ENCODE measurements around the gene SLC5A3.

The SLC5A3 gene

DNA sequence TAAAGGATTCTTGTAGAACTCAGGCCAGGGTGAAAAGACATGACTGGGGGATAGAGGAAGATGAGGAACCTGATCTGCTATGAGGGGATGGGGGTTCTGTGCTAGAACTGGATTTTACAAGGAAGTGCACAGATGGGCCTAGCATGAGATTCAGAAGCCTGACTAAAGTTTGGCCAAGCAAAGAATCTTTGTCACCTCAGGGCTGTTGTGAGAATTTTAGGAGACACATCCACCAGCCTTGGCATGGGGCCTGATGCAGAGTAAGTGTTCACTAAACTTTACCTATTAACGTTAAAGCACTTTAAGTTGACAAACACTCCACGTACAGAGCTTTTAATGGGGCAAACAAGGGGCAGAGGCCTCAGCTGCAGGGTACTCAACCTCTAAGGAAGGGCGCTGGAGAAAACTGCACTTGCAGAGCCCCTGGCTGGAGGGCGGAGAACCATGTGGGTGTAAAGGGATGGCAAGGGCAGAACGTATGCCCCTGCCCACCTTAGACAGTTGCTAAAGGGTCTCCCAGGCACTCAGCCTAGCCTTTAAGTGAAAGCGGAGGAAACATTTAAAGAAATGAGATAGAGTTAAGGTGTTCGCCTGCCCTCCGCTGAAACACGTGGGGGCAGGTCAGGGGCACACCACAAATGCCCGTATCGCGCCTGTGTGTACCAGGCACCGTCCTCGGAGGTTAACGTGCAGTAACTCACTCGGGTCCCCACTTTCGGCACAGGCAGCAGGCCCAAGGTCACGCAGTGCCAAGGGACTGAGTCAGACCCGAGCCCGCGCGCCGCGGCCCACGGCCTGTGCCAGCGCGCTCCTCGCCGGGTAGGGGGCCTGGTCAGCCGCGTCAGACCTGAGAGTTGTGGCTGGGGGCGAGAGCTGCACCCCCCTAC, 990 bp upstream of the SLC5A3 start (continued):
- TF ChIP-seq, protein P1, sequence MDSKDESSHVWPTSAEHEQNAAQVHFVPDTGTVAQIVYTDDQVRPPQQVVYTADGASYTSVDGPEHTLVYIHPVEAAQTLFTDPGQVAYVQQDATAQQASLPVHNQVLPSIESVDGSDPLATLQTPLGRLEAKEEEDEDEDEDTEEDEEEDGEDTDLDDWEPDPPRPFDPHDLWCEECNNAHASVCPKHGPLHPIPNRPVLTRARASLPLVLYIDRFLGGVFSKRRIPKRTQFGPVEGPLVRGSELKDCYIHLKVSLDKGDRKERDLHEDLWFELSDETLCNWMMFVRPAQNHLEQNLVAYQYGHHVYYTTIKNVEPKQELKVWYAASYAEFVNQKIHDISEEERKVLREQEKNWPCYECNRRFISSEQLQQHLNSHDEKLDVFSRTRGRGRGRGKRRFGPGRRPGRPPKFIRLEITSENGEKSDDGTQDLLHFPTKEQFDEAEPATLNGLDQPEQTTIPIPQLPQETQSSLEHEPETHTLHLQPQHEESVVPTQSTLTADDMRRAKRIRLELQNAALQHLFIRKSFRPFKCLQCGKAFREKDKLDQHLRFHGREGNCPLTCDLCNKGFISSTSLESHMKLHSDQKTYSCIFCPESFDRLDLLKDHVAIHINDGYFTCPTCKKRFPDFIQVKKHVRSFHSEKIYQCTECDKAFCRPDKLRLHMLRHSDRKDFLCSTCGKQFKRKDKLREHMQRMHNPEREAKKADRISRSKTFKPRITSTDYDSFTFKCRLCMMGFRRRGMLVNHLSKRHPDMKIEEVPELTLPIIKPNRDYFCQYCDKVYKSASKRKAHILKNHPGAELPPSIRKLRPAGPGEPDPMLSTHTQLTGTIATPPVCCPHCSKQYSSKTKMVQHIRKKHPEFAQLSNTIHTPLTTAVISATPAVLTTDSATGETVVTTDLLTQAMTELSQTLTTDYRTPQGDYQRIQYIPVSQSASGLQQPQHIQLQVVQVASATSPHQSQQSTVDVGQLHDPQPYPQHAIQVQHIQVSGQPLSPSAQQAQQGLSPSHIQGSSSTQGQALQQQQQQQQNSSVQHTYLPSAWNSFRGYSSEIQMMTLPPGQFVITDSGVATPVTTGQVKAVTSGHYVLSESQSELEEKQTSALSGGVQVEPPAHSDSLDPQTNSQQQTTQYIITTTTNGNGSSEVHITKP (tag by site-specific recombination; IDR thresholded peaks at IDR 0.05): no peak
- no peak for TF ChIP-seq ZNF174 (tag by site-specific recombination; IDR thresholded peaks at IDR 0.05)

DNA sequence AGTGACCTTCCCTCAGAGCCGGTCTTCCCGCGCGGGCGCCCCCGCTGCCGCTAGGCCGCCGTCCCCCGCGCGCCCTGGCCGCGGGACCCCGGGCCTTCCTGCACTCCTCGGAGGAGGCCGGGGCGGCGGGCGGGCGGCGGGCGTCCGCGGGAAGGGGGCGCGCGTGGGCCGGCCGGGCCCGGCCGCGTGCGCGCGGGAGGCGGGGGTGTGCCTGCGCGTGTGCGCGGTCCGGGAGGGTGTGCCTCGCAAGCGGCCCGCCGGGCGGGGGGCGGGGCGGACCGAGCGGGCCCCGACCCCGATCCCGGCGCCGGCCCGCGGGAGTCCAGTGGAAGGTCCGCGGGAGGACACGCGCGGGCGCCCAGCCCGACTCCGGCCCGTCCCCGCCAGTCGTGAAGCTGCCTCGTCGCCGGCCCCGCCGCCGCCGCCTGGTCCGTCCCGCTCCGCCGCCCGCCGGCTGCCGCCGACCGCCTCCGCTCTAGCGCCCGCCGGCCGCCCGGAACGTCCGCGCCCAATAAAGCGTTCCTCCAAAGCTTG, 438 bp downstream of the SLC5A3 start:
- Histone ChIP-seq H3K9me3 (ENCODE audit: control insufficient read depth, insufficient read depth, low read depth, low read length) (no peaks in the 10 kb centered on the region), H3K4me3 (ENCODE audit: low read depth, low read length) (peak overlapping the region; percentile 89), H3K4me1 (ENCODE audit: control insufficient read depth, insufficient read depth, low read length) (peaks cover 2% of the 10 kb centered on the region; the same call in 1 of the 2 replicates), H3K36me3 (ENCODE audit: control insufficient read depth in 2 of 2, insufficient read depth in 1 of 2, low read length in 2 of 2) (no peaks in the 10 kb centered on the region), H3K27ac (ENCODE audit: extremely low read depth, low read depth, low read length) (peak overlapping the region; percentile 79)
- POLR2A ChIA-PET: interaction anchor here (0.7 to 2.0 kb wide), 8 partner anchors 12 to 149 kb away, joined by 3 to 5 read pairs (median 4); no protein-coding TSS in a partner anchor
- CTCF ChIA-PET: interaction anchor here (0.5 to 1.7 kb wide), 9 partner anchors 12 to 2000 kb away, joined by 3 to 11 read pairs (median 4); no protein-coding TSS in a partner anchor
- TF ChIP-seq RBAK (tag by site-specific recombination; IDR thresholded peaks at IDR 0.05) (no peak), ZNF184 (tag by site-specific recombination; IDR thresholded peaks at IDR 0.05) (0 out of 2 replicates have a peak, but pooled peaks have one; percentile 25), ZNF433 (tag by site-specific recombination; IDR thresholded peaks at IDR 0.05; ENCODE audit: low read depth) (no peak), HOXC10 (CRISPR knock-in tag; IDR thresholded peaks at IDR 0.05) (no peak)
- TF ChIP-seq, protein P2, sequence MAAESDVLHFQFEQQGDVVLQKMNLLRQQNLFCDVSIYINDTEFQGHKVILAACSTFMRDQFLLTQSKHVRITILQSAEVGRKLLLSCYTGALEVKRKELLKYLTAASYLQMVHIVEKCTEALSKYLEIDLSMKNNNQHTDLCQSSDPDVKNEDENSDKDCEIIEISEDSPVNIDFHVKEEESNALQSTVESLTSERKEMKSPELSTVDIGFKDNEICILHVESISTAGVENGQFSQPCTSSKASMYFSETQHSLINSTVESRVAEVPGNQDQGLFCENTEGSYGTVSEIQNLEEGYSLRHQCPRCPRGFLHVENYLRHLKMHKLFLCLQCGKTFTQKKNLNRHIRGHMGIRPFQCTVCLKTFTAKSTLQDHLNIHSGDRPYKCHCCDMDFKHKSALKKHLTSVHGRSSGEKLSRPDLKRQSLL (tag by site-specific recombination; IDR thresholded peaks at IDR 0.05): 0 out of 2 replicates have a peak, but pooled peaks have one; percentile 11
- TF ChIP-seq, protein P3, sequence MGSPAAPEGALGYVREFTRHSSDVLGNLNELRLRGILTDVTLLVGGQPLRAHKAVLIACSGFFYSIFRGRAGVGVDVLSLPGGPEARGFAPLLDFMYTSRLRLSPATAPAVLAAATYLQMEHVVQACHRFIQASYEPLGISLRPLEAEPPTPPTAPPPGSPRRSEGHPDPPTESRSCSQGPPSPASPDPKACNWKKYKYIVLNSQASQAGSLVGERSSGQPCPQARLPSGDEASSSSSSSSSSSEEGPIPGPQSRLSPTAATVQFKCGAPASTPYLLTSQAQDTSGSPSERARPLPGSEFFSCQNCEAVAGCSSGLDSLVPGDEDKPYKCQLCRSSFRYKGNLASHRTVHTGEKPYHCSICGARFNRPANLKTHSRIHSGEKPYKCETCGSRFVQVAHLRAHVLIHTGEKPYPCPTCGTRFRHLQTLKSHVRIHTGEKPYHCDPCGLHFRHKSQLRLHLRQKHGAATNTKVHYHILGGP (tag by site-specific recombination; IDR thresholded peaks at IDR 0.05): no peak

DNA sequence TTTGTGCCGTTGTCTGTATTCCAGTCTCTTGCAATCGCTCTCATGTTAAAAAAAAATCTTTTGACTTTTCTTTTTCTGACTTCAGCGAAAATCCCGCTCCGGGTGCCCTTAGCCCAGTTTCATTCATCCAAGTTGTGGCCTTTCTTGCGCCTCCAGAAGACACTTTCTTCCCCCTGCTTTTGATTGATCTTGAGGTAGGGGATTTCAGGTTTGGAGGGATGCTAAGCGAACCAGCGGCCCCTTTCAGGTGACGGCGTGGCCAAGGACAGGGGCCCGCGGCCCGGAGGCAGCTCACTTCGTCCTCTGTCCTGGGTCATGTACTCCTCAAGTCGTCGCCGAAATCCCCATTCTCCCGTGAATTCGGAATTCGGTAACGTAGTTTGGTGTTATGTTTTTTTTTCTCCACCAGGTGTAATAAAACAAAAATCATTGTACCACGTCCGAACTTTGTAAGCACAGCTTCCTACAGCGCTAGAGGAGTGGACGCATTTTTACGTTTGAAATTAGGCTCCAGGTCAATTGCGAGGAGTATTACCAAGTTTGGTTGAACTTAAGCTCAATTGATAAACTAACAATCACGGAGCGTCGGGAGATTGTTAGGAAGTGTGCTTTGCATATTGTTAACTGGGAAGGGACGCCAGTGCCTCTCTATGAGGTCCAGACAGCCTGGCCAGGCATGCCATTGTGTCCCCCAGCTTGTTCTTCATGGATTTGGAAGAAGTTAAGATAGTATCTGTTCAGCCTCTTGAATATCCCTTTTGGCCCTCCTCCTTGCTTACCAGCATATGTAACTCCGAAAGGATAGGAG, 1.1 kb downstream of the SLC5A3 start:
- POLR2A ChIA-PET: interaction anchor here (1.0 to 2.0 kb wide), 2 partner anchors 12 to 150 kb away, joined by 3 to 5 read pairs; no protein-coding TSS in a partner anchor
- Histone ChIP-seq H3K4me3 (ENCODE audit: low read depth, low read length) (peak overlapping the region; percentile 89), H3K9me3 (ENCODE audit: control insufficient read depth, insufficient read depth, low read depth, low read length) (no peaks in the 10 kb centered on the region), H3K27ac (ENCODE audit: extremely low read depth, low read depth, low read length) (peak overlapping the region; percentile 79; the same call in 1 of the 2 replicates), H3K4me1 (ENCODE audit: control insufficient read depth, insufficient read depth, low read length) (peaks cover 2% of the 10 kb centered on the region; the same call in 1 of the 2 replicates), H3K36me3 (ENCODE audit: control insufficient read depth in 2 of 2, insufficient read depth in 1 of 2, low read length in 2 of 2) (no peaks in the 10 kb centered on the region)
- CTCF ChIA-PET: interaction anchor here (0.5 to 1.7 kb wide), 9 partner anchors 12 to 557 kb away, joined by 3 to 11 read pairs (median 4); no protein-coding TSS in a partner anchor
- TF ChIP-seq ZSCAN23 (tag by site-specific recombination; IDR thresholded peaks at IDR 0.05) (no peak), ZNF837 (tag by site-specific recombination; IDR thresholded peaks at IDR 0.05) (no peak), KLF10 (tag by site-specific recombination; IDR thresholded peaks at IDR 0.05) (0 out of 2 replicates have a peak, but pooled peaks have one; percentile 17), KLF8 (tag by site-specific recombination; IDR thresholded peaks at IDR 0.05) (no peak), ZBTB8A (tag by site-specific recombination; IDR thresholded peaks at IDR 0.05) (peak; percentile 73), ZNF501 (tag by site-specific recombination; IDR thresholded peaks at IDR 0.05) (no peak), ZNF660 (tag by site-specific recombination; IDR thresholded peaks at IDR 0.05) (0 out of 2 replicates have a peak, but pooled peaks have one; percentile 9), PRDM1 (tag by site-specific recombination; IDR thresholded peaks at IDR 0.05) (0 out of 2 replicates have a peak, but pooled peaks have one; percentile 15), ZNF23 (tag by site-specific recombination; IDR thresholded peaks at IDR 0.05; ENCODE audit: borderline replicate concordance) (no peak), ZNF416 (tag by site-specific recombination; IDR thresholded peaks at IDR 0.05) (no peak), ZNF510 (tag by site-specific recombination; IDR thresholded peaks at IDR 0.05; ENCODE audit: insufficient replicate concordance) (no peak)
- TF ChIP-seq, protein P4, sequence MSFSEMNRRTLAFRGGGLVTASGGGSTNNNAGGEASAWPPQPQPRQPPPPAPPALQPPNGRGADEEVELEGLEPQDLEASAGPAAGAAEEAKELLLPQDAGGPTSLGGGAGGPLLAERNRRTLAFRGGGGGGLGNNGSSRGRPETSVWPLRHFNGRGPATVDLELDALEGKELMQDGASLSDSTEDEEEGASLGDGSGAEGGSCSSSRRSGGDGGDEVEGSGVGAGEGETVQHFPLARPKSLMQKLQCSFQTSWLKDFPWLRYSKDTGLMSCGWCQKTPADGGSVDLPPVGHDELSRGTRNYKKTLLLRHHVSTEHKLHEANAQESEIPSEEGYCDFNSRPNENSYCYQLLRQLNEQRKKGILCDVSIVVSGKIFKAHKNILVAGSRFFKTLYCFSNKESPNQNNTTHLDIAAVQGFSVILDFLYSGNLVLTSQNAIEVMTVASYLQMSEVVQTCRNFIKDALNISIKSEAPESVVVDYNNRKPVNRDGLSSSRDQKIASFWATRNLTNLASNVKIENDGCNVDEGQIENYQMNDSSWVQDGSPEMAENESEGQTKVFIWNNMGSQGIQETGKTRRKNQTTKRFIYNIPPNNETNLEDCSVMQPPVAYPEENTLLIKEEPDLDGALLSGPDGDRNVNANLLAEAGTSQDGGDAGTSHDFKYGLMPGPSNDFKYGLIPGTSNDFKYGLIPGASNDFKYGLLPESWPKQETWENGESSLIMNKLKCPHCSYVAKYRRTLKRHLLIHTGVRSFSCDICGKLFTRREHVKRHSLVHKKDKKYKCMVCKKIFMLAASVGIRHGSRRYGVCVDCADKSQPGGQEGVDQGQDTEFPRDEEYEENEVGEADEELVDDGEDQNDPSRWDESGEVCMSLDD (tag by site-specific recombination; IDR thresholded peaks at IDR 0.05): no peak

Data from HEK293 (cell line).